HG02763 (cell line): ENCODE results near the gene CBLN1.

ENCODE experiments used
- ATAC-seq: cut with Tn5 transposase; IDR thresholded peaks from one replicate; pipeline ENCODE4 v1.9.1; 2021; ENCODE audit warnings: mild to moderate bottlenecking, moderate library complexity; ENCODE audit not compliant: unreplicated experiment

CBLN1 gene

DNA sequence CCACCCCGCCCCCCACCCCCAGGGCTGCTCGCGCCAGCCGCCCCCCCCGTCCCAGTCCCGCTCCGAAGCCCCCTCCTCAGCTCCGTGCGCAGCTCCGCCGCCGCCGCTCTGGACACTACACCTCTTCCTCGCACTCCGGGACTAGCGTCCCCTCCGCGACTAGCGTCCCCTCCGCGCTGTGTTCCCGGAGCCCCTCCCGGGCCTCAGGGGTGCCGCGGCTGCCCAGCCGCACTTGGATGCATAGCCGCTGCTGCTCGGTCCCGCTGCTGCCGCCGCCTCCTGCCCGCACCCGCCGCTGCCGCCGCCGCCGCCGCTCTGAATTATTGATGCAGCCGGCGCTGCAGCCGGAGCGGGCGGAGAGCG lies at the start of gene CBLN1:
TSS of gene CBLN1 (minus strand) at position 359 of the 363 bp plus-strand sequence. CDS start 373 bp downstream, outside the sequence.
- ATAC-seq, result peak; percentile 12

GRCh38 chr16:49330562-49331201 lies 49.0 kb upstream of the CBLN1 start:
- no peak for ATAC-seq

GRCh38 chr16:49328325-49328724 lies 46.7 kb upstream of the CBLN1 start:
- no peak for ATAC-seq

- no peak for ATAC-seq
Measured at GRCh38 chr16:49327466-49327865, 45.8 kb upstream of the CBLN1 start.

- no peak for ATAC-seq
Measured at GRCh38 chr16:49324703-49325102, 43.1 kb upstream of the CBLN1 start.

DNA sequence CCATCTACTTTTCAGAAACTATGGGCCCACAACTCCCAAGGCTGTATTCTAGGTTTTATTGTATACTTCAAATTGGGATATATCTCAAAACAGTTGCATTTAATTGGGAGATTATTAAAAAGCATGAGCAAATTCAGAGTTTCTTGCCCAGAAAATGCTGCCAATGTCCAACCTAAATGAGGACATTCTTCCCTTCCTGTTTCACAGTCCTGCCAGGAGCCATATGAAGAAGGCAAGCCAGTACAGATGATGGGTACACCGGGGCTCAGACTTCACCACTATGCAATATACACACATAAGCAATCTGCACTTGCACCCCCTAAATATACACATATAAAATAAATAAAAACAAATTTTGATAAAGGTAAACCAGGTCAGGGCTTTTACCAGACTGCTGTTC lies 34.0 kb upstream of the CBLN1 start:
- ATAC-seq, result no peak

GRCh38 chr16:49312389-49312985 lies 30.8 kb upstream of the CBLN1 start:
- ATAC-seq, result no peak

DNA sequence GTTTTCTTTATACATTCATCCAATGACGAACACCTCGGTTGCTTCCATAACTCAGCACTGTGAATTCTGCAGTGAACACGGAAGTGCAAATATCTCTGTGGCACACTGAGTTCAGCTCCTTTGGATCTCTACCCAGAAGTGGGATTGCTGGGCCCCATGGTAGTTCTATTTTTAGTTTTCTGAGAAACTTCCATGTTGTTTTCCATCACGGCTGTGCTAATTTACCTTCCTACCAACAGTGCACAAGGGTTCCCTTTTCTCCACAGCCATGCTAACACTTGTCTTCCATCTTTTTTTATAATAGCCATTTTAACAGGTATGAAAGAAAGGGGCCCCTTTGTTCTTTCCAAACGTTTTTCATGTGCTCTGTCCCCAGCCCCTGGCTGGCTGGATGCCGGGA lies 30.2 kb upstream of the CBLN1 start:
- no peak for ATAC-seq

DNA sequence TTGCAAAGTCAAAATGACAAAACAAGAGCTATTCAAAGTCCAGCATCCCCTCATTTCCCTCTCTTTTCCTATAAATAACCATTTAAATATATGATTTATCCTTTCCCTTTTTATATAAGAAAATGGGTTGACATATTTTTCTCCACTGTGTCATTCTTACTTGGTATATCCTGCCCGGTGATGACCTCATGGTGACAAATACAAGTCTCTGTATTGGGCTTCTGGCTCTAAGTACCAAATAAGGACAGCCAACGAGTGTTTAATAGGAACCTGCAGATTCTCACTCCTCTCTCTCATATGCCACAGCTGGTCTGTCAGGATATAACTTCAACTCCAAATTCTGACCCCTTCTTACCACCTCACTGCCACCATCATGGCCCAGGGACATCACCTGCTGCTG lies 25.5 kb upstream of the CBLN1 start:
- no peak for ATAC-seq

- no peak for ATAC-seq
Measured at GRCh38 chr16:49305406-49305805, 23.8 kb upstream of the CBLN1 start.

DNA sequence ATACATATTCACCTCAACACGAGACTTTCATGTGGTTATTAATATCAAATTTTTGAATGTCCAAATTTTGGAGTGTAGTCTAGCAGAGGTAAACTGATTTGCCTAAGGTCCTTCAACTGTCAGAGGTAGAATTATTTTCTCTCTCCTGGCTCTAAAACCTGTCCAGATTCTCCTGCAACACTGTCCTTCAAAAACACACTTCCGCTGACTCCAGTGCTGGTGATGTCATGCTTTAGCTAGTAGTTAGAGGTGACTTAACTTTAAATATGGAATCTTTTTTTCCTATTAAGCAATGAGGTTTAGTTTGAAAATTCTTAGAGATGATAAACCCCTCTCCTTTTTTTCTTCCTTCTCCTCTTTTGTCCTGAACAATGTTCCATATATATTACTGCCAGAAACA lies 10.8 kb upstream of the CBLN1 start:
- no peak for ATAC-seq

DNA sequence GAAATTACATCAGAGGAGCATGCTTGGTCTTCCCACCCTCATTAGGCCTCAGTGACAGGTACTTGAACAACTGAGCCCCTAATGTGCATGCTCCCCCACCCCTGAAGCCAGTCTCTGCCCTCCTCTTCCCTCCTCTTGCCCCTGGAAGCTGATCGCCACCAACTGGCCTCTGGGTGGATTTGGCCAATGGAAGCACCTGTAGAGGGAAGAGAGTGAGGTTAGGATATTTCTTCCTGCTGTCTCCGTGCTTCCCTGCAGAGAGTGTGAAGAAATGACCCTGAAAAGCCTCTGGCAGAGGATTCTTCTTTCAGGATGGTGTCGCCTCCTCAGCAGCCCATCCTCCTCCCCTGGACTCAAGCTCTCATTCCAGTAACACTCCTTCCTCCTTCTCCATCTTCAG lies 5.9 kb upstream of the CBLN1 start:
- no peak for ATAC-seq

DNA sequence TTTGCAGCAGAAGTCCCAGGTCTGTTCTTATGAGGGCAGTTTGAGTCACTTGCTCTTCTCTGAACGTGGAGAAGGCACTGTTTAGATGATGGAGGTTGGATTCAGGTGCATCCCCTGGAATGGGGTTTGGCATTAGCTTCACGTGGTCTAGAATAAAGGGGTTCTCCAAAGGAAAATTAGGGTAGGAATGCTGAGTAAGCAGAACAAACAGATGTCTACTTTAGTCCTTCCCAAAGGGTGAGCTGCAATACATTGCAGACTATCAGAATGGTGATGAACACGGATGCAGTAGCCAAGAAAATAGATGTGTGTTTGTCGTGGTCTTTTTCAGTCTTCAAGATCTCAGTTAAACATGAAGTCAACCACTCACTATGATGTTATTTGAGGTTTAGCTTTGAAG lies 3.3 kb upstream of the CBLN1 start:
- ATAC-seq, result no peak

- ATAC-seq, result no peak
Measured at GRCh38 chr16:49283376-49284049, 1.9 kb upstream of the CBLN1 start.

- ATAC-seq, result no peak
Measured at GRCh38 chr16:49282690-49283375, 1.2 kb upstream of the CBLN1 start.

DNA sequence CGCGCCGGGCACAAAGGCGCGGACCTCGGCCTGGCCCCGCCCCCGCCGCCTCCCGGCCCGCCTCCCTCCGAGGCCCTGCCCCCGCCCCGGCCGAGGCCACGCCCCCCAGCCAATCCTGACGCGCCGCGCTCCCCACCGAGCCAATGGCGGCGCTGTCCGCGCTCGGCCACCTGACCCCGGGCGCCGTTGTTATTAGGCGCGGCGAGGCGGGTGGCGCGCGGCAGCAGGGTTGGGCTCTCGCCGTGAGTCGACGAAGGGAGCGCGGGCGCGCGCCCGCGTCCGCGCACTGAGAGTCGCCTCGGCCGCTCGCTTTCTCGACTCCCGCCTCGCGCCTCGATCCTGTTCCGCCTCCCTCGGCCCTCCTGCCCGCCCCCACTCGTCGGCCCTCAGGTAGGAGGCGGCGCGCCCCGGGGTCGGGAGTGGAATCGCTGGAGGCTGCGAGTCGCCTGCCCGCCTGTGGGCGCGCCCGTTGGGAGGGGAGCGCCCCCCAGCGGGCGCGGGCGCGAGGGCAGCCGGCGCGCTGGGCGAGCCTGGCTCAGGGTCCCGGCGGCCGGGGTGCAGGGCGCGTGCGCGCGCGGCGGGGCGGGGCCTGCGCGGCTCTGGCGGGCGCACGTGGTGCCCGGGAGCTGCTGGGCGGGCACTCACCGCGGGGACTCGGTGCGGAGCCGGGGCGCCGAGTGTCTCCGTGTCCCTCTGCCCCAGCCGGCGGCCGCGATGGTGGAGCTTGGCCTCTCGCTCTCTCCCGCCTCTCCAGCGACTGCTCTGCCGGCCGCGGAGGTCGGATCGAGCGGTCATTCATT lies 405 bp upstream of the CBLN1 start:
- peak; percentile 85 for ATAC-seq

DNA sequence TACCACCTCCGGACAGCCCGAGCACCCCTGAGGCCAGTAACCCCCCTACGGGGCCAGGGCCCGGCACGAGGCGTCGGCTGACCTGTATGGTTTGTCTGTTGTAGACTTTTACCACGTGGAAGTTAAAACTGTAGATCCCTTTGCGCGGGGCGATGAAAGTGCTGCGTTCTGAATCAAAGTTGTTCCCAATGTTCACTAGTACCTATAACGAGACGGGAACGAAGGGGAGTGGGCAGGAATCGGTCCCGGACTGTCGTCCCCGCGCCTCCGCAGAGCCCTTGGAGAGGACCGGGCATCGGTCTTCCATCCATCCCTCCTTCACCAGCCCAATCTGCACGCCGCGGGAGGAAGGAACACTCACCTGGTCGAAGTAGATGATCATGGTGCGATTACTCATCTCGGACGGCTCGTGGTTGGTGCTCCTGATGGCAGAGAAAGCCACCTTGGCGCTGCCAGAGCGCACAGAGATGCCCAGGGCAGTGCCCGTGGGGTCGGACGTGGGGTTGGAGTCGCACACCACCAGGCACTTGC lies 732 bp downstream of the CBLN1 start:
- no peak for ATAC-seq

DNA sequence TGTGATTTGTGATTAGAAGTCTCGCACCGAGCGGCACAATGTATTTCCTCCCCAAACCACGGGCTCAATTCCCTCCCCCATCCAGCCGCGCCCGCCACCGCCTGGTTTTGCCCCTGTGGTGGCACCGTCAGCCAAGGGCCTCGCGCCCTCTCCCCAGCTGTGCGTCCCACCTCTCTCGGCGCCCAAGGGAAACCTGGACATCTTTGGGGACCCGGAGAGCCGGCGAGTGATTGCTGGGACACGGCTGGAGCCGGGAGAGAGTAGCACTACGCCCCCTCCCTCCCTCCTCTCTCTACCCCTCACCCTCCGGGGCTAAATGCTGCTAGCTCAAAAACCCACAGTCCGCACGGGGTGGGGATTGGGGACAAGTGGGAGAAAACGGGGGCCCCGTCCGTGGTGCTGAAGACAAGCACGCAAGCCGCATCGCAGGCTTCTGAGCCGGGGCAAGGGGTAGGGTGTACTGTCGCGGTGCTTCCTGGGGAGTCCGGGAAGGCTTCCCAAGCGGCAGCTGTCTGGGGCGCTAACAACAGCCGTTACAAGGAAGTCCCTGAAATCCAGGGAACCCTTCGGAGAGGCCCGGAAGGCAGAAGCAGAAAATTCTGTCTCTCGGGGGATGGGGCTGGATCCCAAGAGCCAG lies 1.4 kb downstream of the CBLN1 start:
- ATAC-seq, result no peak

DNA sequence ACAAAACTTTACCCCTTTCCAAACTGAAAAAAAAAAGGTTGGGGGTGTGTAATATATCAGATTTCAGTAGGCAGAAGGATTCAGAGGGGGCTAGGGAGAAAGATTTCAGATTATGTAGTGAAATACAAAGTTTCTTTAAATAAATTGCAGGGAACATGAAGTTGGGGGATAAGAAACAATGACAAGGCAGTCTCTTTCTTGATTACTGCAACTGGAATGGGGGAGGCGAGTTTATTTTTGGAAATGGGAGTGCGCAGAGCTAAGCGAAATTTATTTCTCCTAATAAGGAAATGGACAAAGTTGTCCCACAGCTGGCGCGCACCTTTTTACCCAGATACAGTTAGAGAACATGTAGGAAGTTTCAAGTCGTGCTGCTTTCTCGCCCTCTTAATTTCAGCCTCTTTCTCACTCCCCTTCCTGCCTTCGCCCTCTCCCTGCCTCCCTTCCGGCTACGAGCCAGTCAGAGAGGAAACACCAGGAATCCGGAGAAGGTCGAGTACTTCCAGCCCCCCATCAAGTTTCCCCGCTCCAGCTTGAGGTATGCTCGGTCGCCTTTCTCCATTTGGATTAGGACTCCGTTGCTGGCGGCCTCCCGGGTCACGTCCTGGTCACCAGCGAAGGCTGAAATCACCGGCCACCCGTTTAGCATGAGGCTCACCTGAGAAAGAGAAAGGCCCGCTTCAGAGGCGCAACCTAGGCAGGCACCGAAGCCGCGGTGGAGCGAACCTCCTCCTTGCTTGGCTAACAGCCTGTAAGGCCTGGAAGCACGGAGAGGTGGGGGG lies 2.5 kb downstream of the CBLN1 start:
- ATAC-seq, result no peak

DNA sequence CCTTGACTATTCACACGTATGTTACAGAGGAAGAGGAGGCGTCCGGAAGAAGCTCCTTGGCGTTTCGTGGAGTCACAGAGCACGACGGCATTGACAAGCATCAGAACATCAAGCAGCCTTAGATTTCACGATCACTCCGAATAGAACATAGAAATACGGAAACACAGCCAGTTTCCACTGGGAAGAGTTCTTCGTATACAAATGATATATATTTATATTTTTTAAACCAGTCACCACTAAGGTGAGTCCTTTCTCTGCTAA lies 3.1 kb downstream of the CBLN1 start:
- ATAC-seq, result no peak
